HG02623 (cell line): ENCODE measurements around the gene FCRL2.
"Not testable (repeated sequence)": the region's sequence is repeated elsewhere in the genome, so short reads cannot be mapped to it uniquely, and the experiment has no call there.

ENCODE experiments used
- ATAC-seq: cut with Tn5 transposase; IDR thresholded peaks from one replicate; pipeline ENCODE4 v1.9.1; 2021; ENCODE audit warnings: moderate library complexity; ENCODE audit not compliant: unreplicated experiment

Gene FCRL2

GRCh38 chr1:157758018-157758417 is 18.9 kb downstream of the FCRL2 start:
- ATAC-seq = no peak

DNA sequence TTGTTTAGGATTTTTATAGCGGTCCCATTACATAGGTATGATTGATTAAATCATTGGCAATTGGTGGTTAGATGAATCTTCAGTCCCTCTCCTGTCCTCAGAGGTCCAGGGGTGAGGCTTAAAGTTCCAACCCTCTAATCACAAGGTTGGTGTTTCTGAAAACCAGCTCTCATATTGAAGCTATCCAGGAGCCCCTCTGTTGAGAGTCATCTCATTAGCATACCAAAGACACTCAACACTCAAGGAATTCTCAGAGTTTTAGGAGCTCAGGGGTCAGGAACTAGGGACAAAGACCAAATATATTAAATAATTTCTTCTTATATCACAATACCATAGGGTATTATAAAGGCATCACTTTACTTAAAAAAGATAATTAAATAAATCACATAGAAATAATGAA is 23.3 kb downstream of the FCRL2 start:
- ATAC-seq = no peak

GRCh38 chr1:157751283-157751682 is 25.6 kb downstream of the FCRL2 start:
- ATAC-seq = no peak

DNA sequence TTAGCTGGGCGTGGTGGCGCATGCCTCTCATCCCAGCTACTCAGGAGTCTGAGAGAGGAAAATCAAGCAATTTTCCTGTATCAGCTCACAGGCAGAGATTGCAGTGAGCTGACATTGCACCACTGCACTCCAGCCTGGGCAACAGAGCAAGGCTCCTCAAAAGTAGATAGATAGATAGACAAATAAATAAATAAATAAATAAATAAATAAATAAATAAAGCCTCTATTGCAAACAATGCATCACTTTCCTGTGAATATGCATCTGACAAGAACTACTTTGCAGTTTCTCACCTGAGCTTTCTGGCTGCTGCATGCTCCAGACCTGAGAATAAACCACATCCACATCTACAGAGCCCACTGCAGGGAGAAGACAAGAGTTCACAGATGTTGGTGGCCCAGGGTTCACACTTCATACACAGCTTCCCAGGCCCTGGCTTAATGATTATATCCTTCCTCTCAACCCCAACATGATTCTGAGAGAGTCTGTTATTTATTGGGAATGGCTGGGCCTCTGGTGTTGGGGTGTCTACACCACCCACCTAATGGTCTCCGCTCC is 28.6 kb downstream of the FCRL2 start:
- ATAC-seq = no peak

GRCh38 chr1:157739229-157739901 is 37.6 kb downstream of the FCRL2 start:
- no peak for ATAC-seq

DNA sequence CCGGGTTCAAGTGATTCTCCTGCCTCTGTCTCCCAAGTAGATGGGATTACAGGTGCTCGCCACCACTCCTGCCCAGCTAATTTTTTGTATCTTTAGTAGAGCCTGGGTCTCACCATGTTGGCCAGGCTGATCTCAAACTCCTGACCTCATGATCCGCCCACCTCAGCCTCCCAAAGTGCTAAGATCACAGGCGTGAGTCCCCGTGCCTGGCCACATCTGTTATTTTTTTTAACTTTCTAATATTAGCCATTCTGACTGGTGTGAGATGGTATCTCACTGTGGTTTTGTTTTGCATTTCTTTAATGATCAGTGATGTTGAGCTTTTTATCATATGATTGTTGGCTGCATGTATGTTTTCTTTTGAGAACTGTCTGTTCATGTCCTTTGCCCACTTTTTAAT is 40.9 kb downstream of the FCRL2 start:
- ATAC-seq = not testable (repeated sequence)

GRCh38 chr1:157734321-157734720 is 42.6 kb downstream of the FCRL2 start:
- no peak for ATAC-seq

GRCh38 chr1:157732755-157733154 is 44.2 kb downstream of the FCRL2 start:
- ATAC-seq = no peak

DNA sequence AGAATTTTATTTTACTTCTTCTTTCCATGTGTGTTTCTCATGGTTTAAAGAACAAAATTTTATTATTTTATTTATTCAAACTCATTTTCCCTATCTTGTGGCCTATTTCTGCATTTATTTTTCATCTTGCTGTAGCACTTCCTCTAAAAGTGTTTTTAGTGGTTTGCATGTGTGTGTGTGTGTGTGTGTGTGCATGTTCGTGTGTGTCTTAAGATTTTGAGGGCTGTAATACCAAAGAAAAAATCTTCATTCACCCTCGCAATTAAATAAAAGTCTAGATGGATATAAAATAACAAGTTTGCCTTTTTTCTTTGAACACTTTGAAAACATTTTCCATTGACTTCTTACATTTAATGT is 51.7 kb downstream of the FCRL2 start:
- no peak for ATAC-seq

GRCh38 chr1:157724537-157725220 is 52.3 kb downstream of the FCRL2 start:
- no peak for ATAC-seq

DNA sequence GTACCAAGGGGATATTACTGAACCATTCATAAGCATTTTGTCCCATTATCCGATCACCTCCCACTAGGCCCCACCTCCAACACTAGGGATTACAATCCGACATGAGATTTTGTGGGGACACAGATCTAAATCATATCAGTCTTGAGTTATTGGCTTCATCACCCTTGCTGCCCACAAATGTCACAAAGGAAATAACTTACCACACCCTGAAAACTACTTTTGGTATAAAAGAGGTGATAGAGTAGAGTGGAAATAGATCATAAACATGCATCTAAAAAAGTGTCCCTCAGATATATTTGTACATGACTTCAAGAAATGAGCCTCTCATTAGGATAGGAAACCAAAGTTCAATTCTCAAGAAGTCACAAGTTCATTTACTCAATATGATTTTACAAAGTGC is 53.8 kb downstream of the FCRL2 start:
- no peak for ATAC-seq

DNA sequence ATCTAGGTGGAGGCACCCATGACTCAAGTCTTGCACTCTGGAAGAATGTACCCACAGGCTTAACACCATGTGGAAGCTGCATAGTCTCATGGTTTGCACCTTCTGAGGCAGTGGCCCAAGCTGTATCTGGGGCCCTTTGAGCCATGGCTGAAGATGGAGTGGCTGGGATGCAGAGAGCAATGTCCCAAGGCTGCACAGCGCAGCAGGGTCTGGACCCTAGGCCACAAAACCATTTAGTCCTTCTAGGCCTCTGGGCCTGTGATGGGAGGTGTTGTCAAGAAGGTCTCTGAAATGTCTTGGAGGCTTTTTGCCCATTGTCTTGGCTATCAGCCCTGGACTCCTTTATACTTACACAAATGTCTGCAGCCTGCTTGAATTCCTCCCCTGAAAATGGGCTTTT is 54.9 kb downstream of the FCRL2 start:
- ATAC-seq = no peak

DNA sequence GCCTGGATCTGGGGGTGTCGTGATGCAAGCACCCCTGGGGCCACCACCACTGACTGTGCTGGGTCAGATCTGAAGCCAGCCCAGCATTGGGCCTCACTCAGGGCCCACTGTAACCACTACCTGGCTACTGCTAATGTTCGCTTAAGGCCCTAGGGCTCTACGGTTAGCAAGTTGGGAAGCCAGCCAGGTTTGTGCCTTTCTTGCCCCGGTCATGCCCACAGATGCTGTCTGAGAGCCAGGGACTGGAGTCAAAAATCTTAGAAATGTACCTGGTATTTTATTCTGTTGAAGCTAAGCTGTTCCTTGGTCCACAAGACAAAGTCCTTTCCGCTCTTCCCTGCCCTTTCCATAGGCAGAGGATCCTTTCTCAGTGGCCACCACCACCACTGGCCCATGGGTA is 61.2 kb downstream of the FCRL2 start:
- no peak for ATAC-seq

DNA sequence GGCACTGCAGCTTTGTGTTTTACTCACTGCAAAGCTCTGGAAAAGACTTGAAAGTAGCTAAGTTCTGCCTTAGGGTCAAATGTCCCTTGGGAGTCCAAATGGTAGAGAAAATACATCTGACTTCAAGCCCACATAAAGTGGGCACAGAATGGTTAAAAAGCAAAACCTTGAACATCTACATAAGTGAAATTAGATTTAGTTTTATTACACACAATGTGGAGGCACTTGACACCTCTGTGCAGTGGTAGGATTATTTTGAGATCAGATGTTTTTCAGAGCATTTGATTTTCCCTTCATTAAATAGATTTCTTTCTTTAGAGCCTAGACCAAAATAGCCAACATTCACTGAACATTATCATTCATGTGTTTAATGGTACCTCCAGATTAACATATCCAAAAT is 65.1 kb downstream of the FCRL2 start:
- ATAC-seq = no peak

DNA sequence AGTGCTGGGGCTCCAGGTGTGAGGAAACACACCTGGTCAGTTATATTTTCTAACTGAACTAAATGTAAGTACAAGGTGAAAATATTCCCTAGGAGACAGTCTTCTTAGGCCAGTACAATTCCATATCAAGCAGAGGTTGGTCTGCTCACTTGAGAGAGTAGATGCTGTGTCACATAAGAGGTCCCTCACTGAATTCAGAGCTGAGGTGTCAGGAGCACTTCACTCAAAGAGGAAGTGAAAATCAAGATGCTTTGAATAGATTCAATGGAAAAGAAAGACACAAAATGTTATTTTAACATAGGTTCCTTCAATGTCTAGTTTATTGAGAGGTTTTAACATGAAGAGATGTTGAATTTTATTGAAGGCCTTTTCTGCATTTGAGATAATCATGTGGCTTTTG is 72.1 kb downstream of the FCRL2 start:
- no peak for ATAC-seq

GRCh38 chr1:157703981-157704380 is 73.0 kb downstream of the FCRL2 start:
- ATAC-seq = no peak

DNA sequence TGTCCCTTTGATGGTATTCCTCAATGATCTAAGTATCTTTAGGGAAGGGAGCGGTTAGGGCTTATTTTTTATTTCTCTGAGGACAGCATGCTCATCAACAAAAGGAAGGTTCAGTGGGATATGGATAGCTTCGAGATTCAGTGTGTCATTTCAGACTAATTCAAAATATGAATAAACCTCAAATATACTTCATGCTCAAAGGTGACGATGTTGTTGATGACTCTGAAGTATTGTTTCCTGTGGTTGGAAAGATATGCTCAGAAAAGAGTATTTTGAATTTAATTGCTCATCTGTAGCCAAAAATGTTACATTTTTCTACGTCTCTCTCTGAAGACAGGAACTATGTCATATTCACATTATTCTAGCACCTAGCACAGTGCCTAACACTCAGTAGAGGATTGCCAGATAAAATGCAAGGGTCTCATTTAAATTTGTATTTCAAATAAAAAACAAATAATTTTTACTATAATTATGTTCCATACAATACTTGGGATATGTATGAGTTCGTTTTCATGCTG is 74.6 kb downstream of the FCRL2 start:
- no peak for ATAC-seq

DNA sequence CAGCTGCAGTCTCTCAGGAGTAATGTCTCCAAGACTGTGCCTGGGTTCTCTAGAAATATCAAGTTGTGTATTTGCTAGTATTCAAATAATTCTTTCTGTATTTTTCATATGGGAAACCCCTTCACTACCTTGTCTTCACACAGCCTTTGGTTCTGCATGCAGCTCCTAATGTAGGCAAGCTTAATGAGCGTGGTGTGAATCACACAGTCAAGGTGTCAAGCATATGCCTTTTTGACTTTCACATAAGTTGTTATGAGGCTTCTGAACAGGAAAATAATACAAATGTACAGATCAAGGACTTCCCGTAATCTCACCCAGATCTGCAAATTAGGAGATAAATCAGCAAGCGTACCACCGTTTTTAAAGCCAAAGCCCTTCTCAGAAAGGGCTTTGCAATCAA is 76.2 kb downstream of the FCRL2 start, which contains the start of gene FCRL3:
FCRL3 (minus strand) TSS at position 38 of the 400 bp plus-strand sequence. CDS start 280 bp downstream, outside the sequence.
- no peak for ATAC-seq

- ATAC-seq = no peak
These were observed 76.6 kb downstream of the FCRL2 start for GRCh38 chr1:157700305-157700704.

- ATAC-seq = no peak
These were observed 79.0 kb downstream of the FCRL2 start for GRCh38 chr1:157697781-157698569.

- ATAC-seq = no peak
These were observed 79.8 kb downstream of the FCRL2 start for GRCh38 chr1:157696966-157697628.
